Measurements from ENCODE around the gene TICAM2. TPM values are rescaled to one million over a fixed set of nuclear protein-coding genes. Genes with fewer than 3 reads are reported as not detected.

Gene TICAM2
- total RNA-seq, 2 experiments from 2014 or later, result 0.27 to 0.96 TPM

- DNase-seq (no peak), ATAC-seq (no peak)
- H3K4me1 Mint-ChIP-seq (ENCODE audit: low read depth), result no peaks in the 10 kb centered on the region
- no peak for TF ChIP-seq CTCF (IDR thresholded peaks at IDR 0.05)
- no peak overlapping the region for H3K4me3 Mint-ChIP-seq
- intact Hi-C loops (cut with micrococcal nuclease), result no loop called here
- ChIA-PET POLR2A (no interaction called here), CTCF (interaction anchor here (0.9 kb wide), 1 partner anchor 29 kb away, joined by 3 read pairs; no protein-coding TSS in a partner anchor)
- H3K36me3 Mint-ChIP-seq (ENCODE audit: low read depth), result no peaks in the 10 kb centered on the region
- H3K27me3 Mint-ChIP-seq, result no peaks in the 10 kb centered on the region
- H3K9me3 Mint-ChIP-seq, result no peaks in the 10 kb centered on the region
- no peak overlapping the region for H3K27ac Mint-ChIP-seq
Observed at GRCh38 chr5:115594128-115595047, 7.9 kb downstream of the TICAM2 start.

GRCh38 chr5:115589043-115589442 lies 13.2 kb downstream of the TICAM2 start:
- intact Hi-C loops (cut with micrococcal nuclease), result no loop called here
- Mint-ChIP-seq H3K36me3 (ENCODE audit: low read depth) (no peaks in the 10 kb centered on the region), H3K27ac (no peak overlapping the region), H3K4me1 (ENCODE audit: low read depth) (no peaks in the 10 kb centered on the region), H3K27me3 (no peaks in the 10 kb centered on the region), H3K9me3 (no peaks in the 10 kb centered on the region), H3K4me3 (no peak overlapping the region)
- ATAC-seq (no peak), DNase-seq (no peak)
- POLR2A ChIA-PET, result no interaction called here
- CTCF ChIA-PET, result interaction anchor here (2.9 kb wide), 1 partner anchor 279 kb away, joined by 16 read pairs; no protein-coding TSS in a partner anchor
- no peak for TF ChIP-seq CTCF (IDR thresholded peaks at IDR 0.05)

DNA sequence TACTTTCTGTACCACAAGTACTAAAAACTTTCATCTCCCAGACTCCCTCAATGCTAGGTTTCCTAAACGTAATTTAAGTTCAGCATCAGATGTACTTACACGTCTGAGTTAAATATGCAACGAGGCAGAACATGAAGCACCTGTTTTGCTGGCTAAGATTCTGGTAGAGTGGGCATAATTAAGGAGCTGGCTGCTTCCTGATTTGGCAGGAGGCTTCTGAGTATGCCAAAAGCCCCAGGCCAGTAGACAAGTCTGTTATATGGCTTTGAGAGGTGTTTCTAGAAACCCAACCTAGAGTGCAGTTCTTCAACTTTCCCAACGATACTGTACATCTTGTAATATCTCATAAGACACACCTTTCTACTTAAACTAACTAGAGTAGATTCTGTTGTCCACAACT lies 13.6 kb downstream of the TICAM2 start:
- ChIA-PET CTCF (interaction anchor here (0.6 to 2.9 kb wide), 3 partner anchors 18 to 279 kb away, joined by 3 to 16 read pairs (median 3); no protein-coding TSS in a partner anchor), POLR2A (no interaction called here)
- ATAC-seq (no peak), DNase-seq (no peak)
- Mint-ChIP-seq H3K9me3 (no peaks in the 10 kb centered on the region), H3K4me3 (no peak overlapping the region), H3K27me3 (no peaks in the 10 kb centered on the region), H3K4me1 (ENCODE audit: low read depth) (no peaks in the 10 kb centered on the region), H3K27ac (no peak overlapping the region), H3K36me3 (ENCODE audit: low read depth) (no peaks in the 10 kb centered on the region)
- TF ChIP-seq CTCF (IDR thresholded peaks at IDR 0.05), result no peak
- intact Hi-C loops (cut with micrococcal nuclease), result no loop called here

GRCh38 chr5:115586525-115587146 lies 15.6 kb downstream of the TICAM2 start:
- Mint-ChIP-seq H3K4me3 (no peak overlapping the region), H3K36me3 (ENCODE audit: low read depth) (no peaks in the 10 kb centered on the region), H3K4me1 (ENCODE audit: low read depth) (no peaks in the 10 kb centered on the region), H3K27me3 (no peaks in the 10 kb centered on the region), H3K9me3 (no peaks in the 10 kb centered on the region), H3K27ac (no peak overlapping the region)
- CTCF ChIA-PET, result interaction anchor here (0.5 to 1.5 kb wide), 2 partner anchors 11 to 269 kb away, joined by 3 to 9 read pairs; no protein-coding TSS in a partner anchor
- ATAC-seq (no peak), DNase-seq (no peak)
- POLR2A ChIA-PET, result no interaction called here
- peak; percentile 68 for TF ChIP-seq CTCF (IDR thresholded peaks at IDR 0.05)
- intact Hi-C loops (cut with micrococcal nuclease), result loop anchor here (2.0 kb wide), 1 partner anchor 278 kb away; no protein-coding TSS in a partner anchor

DNA sequence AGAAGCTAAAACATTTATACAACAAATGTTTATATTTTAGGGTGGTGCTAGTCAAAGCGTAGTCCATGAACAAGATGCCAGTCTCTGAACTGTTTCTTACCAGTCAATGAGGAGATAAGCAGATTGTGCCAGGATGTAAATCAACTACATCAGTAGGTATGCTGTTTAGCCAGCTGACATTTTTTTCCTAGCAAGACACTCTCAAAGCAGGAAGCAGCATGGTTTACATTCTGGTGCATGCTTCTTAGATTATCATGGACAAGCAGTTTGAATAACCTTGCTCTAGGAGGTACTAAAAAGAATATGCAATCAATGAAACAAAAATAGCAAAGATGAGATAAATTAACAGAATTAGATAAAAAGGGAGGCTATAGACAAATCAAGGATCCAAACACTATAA lies 17.0 kb downstream of the TICAM2 start:
- no peak for ATAC-seq
- no peak overlapping the region for H3K4me3 Mint-ChIP-seq
- H3K27ac Mint-ChIP-seq, result no peak overlapping the region
- no peak for DNase-seq
- intact Hi-C loops (cut with micrococcal nuclease), result no loop called here
- no peak for TF ChIP-seq CTCF (IDR thresholded peaks at IDR 0.05)
- no peaks in the 10 kb centered on the region for H3K4me1 Mint-ChIP-seq (ENCODE audit: low read depth)
- ChIA-PET POLR2A (no interaction called here), CTCF (interaction anchor here (0.8 to 1.0 kb wide), 2 partner anchors 8 to 275 kb away, joined by 3 to 5 read pairs; no protein-coding TSS in a partner anchor)
- no peaks in the 10 kb centered on the region for H3K9me3 Mint-ChIP-seq
- no peaks in the 10 kb centered on the region for H3K36me3 Mint-ChIP-seq (ENCODE audit: low read depth)
- no peaks in the 10 kb centered on the region for H3K27me3 Mint-ChIP-seq

Data from activated CD8-positive, alpha-beta T cell treated with anti-CD3 and anti-CD28 coated beads for 36 hours (primary cell).